ENCODE results near the gene FAM221B.

The FAM221B gene

GRCh38 chr9:35862328-35862727, 33.8 kb upstream of the FAM221B start:
- H3K27me3 ChIP-seq (ENCODE audit: control insufficient read depth in 5 of 5, insufficient read depth in 4 of 5, low read length in 5 of 5) = peaks cover 11 to 55% (median 33%) of the 10 kb centered on the region in 5 donors
- no peak overlapping the region for H3K27ac ChIP-seq (ENCODE audit: low read depth, low read length)
- H3K9ac ChIP-seq (ENCODE audit: low read length in 5 of 5) = no peak overlapping the region
- no peak overlapping the region for H3K4me3 ChIP-seq (ENCODE audit: low read depth in 1 of 5, low read length in 5 of 5)
- peaks cover 0 to 15% (median 0%) of the 10 kb centered on the region in 5 donors for H3K4me1 ChIP-seq (ENCODE audit: control insufficient read depth in 5 of 5, insufficient read depth in 5 of 5, low read length in 5 of 5)
- no peaks in the 10 kb centered on the region for H3K9me3 ChIP-seq (ENCODE audit: control insufficient read depth in 5 of 5, low read length in 5 of 5)
- H3K36me3 ChIP-seq (ENCODE audit: control insufficient read depth in 5 of 5, insufficient read depth in 5 of 5, low read length in 5 of 5) = no peaks in the 10 kb centered on the region

GRCh38 chr9:35861161-35861897, 32.8 kb upstream of the FAM221B start:
- Histone ChIP-seq H3K9ac (ENCODE audit: low read length in 5 of 5) (no peak overlapping the region), H3K36me3 (ENCODE audit: control insufficient read depth in 5 of 5, insufficient read depth in 5 of 5, low read length in 5 of 5) (no peaks in the 10 kb centered on the region), H3K4me1 (ENCODE audit: control insufficient read depth in 5 of 5, insufficient read depth in 5 of 5, low read length in 5 of 5) (peaks cover 0 to 15% (median 0%) of the 10 kb centered on the region in 5 donors), H3K27ac (ENCODE audit: low read depth, low read length) (no peak overlapping the region), H3K4me3 (ENCODE audit: low read depth in 1 of 5, low read length in 5 of 5) (no peak overlapping the region), H3K9me3 (ENCODE audit: control insufficient read depth in 5 of 5, low read length in 5 of 5) (no peaks in the 10 kb centered on the region), H3K27me3 (ENCODE audit: control insufficient read depth in 5 of 5, insufficient read depth in 4 of 5, low read length in 5 of 5) (peaks cover 11 to 53% (median 33%) of the 10 kb centered on the region in 5 donors)

GRCh38 chr9:35859990-35860339, 31.4 kb upstream of the FAM221B start:
- no peaks in the 10 kb centered on the region for H3K9me3 ChIP-seq (ENCODE audit: control insufficient read depth in 5 of 5, low read length in 5 of 5)
- no peak overlapping the region for H3K27ac ChIP-seq (ENCODE audit: low read depth, low read length)
- peaks cover 0 to 15% (median 0%) of the 10 kb centered on the region in 5 donors for H3K4me1 ChIP-seq (ENCODE audit: control insufficient read depth in 5 of 5, insufficient read depth in 5 of 5, low read length in 5 of 5)
- no peaks in the 10 kb centered on the region for H3K36me3 ChIP-seq (ENCODE audit: control insufficient read depth in 5 of 5, insufficient read depth in 5 of 5, low read length in 5 of 5)
- no peak overlapping the region for H3K9ac ChIP-seq (ENCODE audit: low read length in 5 of 5)
- peaks cover 9 to 50% (median 33%) of the 10 kb centered on the region in 5 donors for H3K27me3 ChIP-seq (ENCODE audit: control insufficient read depth in 5 of 5, insufficient read depth in 4 of 5, low read length in 5 of 5)
- no peak overlapping the region for H3K4me3 ChIP-seq (ENCODE audit: low read depth in 1 of 5, low read length in 5 of 5)

DNA sequence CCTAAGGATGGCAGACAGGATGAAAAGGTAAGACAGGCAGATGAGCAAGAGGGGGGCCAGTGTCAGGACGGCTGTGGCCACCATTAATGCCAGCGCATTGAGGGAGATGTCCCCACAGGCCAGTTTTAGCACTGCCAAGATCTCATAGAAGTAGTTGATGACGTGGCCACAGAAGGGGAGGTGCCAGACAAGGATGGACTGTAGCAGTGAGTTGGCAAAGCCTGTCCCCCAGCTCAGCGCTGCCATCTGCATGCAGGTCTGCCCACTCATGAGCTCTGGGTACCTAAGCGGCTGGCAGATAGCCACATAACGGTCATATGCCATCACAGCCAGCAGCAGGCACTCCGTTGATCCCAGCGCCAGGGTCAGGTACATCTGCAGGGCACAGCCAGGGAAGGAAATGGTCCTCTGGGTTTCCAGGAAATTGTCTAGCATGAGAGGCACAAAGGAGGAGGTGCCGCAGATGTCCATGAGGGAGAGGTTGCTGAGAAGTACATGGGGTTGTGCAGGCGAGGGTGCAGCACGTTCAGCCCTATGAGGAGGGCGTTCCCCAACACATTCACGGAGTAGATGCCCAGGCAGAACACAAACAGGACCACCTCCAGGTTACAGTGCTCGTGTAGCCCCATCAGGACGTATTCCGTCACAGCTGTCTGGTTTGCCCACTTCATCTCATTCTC, 30.9 kb upstream of the FAM221B start:
- H3K9ac ChIP-seq (ENCODE audit: low read length in 5 of 5) = no peak overlapping the region

DNA sequence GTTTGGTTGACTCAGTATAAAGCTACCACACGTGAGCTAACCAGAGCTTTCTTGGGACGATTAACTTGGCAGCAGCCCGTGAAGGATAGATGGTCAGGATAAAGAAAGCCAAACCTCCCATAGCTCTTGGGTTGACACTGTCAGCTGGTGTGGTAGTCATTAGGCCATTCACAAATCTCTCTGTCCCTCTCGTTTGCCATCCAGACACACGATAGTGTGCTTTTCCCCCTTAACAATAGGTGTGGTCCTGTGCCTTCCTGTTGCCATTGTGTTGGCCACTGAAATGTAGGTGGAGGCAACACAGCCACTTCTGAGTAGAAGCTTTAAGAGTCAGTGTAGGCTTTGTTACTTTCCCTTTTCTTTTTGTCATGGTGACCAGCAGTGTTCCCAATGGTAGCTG, 29.9 kb upstream of the FAM221B start:
- peaks cover 3 to 35% (median 28%) of the 10 kb centered on the region in 5 donors for H3K27me3 ChIP-seq (ENCODE audit: control insufficient read depth in 5 of 5, insufficient read depth in 4 of 5, low read length in 5 of 5)
- H3K27ac ChIP-seq (ENCODE audit: low read depth, low read length) = no peak overlapping the region
- H3K36me3 ChIP-seq (ENCODE audit: control insufficient read depth in 5 of 5, insufficient read depth in 5 of 5, low read length in 5 of 5) = peaks cover 0 to 4% (median 0%) of the 10 kb centered on the region in 5 donors
- H3K9me3 ChIP-seq (ENCODE audit: control insufficient read depth in 5 of 5, low read length in 5 of 5) = no peaks in the 10 kb centered on the region
- no peak overlapping the region for H3K9ac ChIP-seq (ENCODE audit: low read length in 5 of 5)
- peaks cover 0 to 15% (median 0%) of the 10 kb centered on the region in 5 donors for H3K4me1 ChIP-seq (ENCODE audit: control insufficient read depth in 5 of 5, insufficient read depth in 5 of 5, low read length in 5 of 5)
- no peak overlapping the region for H3K4me3 ChIP-seq (ENCODE audit: low read depth in 1 of 5, low read length in 5 of 5)

More for the DNA sequence above, 30.9 kb upstream of the FAM221B start:
- Histone ChIP-seq H3K4me3 (ENCODE audit: low read depth in 1 of 5, low read length in 5 of 5) (no peak overlapping the region), H3K4me1 (ENCODE audit: control insufficient read depth in 5 of 5, insufficient read depth in 5 of 5, low read length in 5 of 5) (peaks cover 0 to 15% (median 0%) of the 10 kb centered on the region in 5 donors), H3K36me3 (ENCODE audit: control insufficient read depth in 5 of 5, insufficient read depth in 5 of 5, low read length in 5 of 5) (no peaks in the 10 kb centered on the region), H3K9me3 (ENCODE audit: control insufficient read depth in 5 of 5, low read length in 5 of 5) (no peaks in the 10 kb centered on the region), H3K27ac (ENCODE audit: low read depth, low read length) (no peak overlapping the region), H3K27me3 (ENCODE audit: control insufficient read depth in 5 of 5, insufficient read depth in 4 of 5, low read length in 5 of 5) (peaks cover 6 to 45% (median 32%) of the 10 kb centered on the region in 5 donors)

- Histone ChIP-seq H3K9ac (ENCODE audit: low read length in 5 of 5) (no peak overlapping the region), H3K4me1 (ENCODE audit: control insufficient read depth in 5 of 5, insufficient read depth in 5 of 5, low read length in 5 of 5) (peaks cover 0 to 15% (median 0%) of the 10 kb centered on the region in 5 donors), H3K4me3 (ENCODE audit: low read depth in 1 of 5, low read length in 5 of 5) (no peak overlapping the region), H3K27ac (ENCODE audit: low read depth, low read length) (no peak overlapping the region), H3K9me3 (ENCODE audit: control insufficient read depth in 5 of 5, low read length in 5 of 5) (no peaks in the 10 kb centered on the region), H3K36me3 (ENCODE audit: control insufficient read depth in 5 of 5, insufficient read depth in 5 of 5, low read length in 5 of 5) (peaks cover 0 to 10% (median 0%) of the 10 kb centered on the region in 5 donors), H3K27me3 (ENCODE audit: control insufficient read depth in 5 of 5, insufficient read depth in 4 of 5, low read length in 5 of 5) (peaks cover 0 to 32% (median 24%) of the 10 kb centered on the region in 5 donors)
These were observed 28.4 kb upstream of the FAM221B start for GRCh38 chr9:35856882-35857281.

- peaks cover 0 to 27% (median 21%) of the 10 kb centered on the region in 5 donors for H3K27me3 ChIP-seq (ENCODE audit: control insufficient read depth in 5 of 5, insufficient read depth in 4 of 5, low read length in 5 of 5)
- H3K9ac ChIP-seq (ENCODE audit: low read length in 5 of 5) = no peak overlapping the region
- peaks cover 0 to 10% (median 0%) of the 10 kb centered on the region in 5 donors for H3K36me3 ChIP-seq (ENCODE audit: control insufficient read depth in 5 of 5, insufficient read depth in 5 of 5, low read length in 5 of 5)
- H3K4me3 ChIP-seq (ENCODE audit: low read depth in 1 of 5, low read length in 5 of 5) = no peak overlapping the region
- H3K27ac ChIP-seq (ENCODE audit: low read depth, low read length) = no peak overlapping the region
- no peaks in the 10 kb centered on the region for H3K9me3 ChIP-seq (ENCODE audit: control insufficient read depth in 5 of 5, low read length in 5 of 5)
- peaks cover 0 to 15% (median 0%) of the 10 kb centered on the region in 5 donors for H3K4me1 ChIP-seq (ENCODE audit: control insufficient read depth in 5 of 5, insufficient read depth in 5 of 5, low read length in 5 of 5)
These were observed 27.7 kb upstream of the FAM221B start for GRCh38 chr9:35856206-35856605.

DNA sequence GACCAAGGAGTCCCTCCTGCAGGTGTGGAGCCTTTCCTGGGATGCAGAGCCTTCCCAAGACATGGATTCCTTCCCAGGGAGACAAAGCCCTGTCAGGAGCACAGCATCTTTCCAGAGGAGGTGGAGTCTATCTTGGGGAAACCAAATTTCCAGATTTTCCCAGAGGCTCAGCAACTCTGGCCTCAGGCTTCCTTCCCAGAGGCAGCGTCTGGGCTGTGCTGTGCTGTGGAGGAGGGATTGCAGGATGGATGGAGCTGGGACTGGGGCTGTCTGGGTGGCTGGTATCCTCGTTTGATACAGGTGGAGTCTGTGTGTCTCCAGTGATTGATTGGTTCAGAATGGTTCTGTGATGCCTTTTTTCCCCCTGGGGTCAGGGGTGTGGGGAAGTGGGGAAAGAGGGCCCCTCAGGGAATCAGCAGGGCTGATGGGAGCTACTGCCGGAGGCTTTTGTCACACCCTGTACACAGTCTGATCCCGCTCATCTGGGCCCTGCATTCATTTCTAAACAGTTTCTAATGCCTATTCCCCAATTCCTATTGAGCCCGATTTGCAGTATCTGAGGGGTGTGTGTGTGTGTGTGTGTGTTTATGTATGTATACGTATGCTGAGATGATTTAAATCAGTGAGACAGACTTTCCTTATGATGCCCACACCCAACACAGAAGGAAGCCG, 25.7 kb upstream of the FAM221B start:
- Histone ChIP-seq H3K36me3 (ENCODE audit: control insufficient read depth in 5 of 5, insufficient read depth in 5 of 5, low read length in 5 of 5) (peaks cover 0 to 10% (median 2%) of the 10 kb centered on the region in 5 donors), H3K27ac (ENCODE audit: low read depth, low read length) (no peak overlapping the region), H3K9ac (ENCODE audit: low read length in 5 of 5) (no peak overlapping the region), H3K4me3 (ENCODE audit: low read depth in 1 of 5, low read length in 5 of 5) (no peak overlapping the region), H3K27me3 (ENCODE audit: control insufficient read depth in 5 of 5, insufficient read depth in 4 of 5, low read length in 5 of 5) (peaks cover 0 to 17% (median 14%) of the 10 kb centered on the region in 5 donors), H3K4me1 (ENCODE audit: control insufficient read depth in 5 of 5, insufficient read depth in 5 of 5, low read length in 5 of 5) (peaks cover 0 to 8% (median 0%) of the 10 kb centered on the region in 5 donors), H3K9me3 (ENCODE audit: control insufficient read depth in 5 of 5, low read length in 5 of 5) (no peaks in the 10 kb centered on the region)

GRCh38 chr9:35852876-35853865, 24.6 kb upstream of the FAM221B start:
- no peak overlapping the region for H3K9ac ChIP-seq (ENCODE audit: low read length in 5 of 5)
- H3K4me3 ChIP-seq (ENCODE audit: low read depth in 1 of 5, low read length in 5 of 5) = no peak overlapping the region
- no peaks in the 10 kb centered on the region for H3K4me1 ChIP-seq (ENCODE audit: control insufficient read depth in 5 of 5, insufficient read depth in 5 of 5, low read length in 5 of 5)
- peaks cover 0 to 15% (median 5%) of the 10 kb centered on the region in 5 donors for H3K36me3 ChIP-seq (ENCODE audit: control insufficient read depth in 5 of 5, insufficient read depth in 5 of 5, low read length in 5 of 5)
- no peak overlapping the region for H3K27ac ChIP-seq (ENCODE audit: low read depth, low read length)
- H3K27me3 ChIP-seq (ENCODE audit: control insufficient read depth in 5 of 5, insufficient read depth in 4 of 5, low read length in 5 of 5) = peaks cover 0 to 19% (median 12%) of the 10 kb centered on the region in 5 donors
- no peaks in the 10 kb centered on the region for H3K9me3 ChIP-seq (ENCODE audit: control insufficient read depth in 5 of 5, low read length in 5 of 5)
